GM12801 (cell line): Measurements from ENCODE around the gene SLC9A8.

Experiments used
- TF ChIP-seq, protein P1 (sequence below): IDR thresholded peaks from one replicate; pipeline ENCODE4 v1.5.1; 2011; ENCODE audit warnings: control low read depth; ENCODE audit not compliant: insufficient read length; ENCODE audit errors: extremely low read depth

Gene SLC9A8, protein sequence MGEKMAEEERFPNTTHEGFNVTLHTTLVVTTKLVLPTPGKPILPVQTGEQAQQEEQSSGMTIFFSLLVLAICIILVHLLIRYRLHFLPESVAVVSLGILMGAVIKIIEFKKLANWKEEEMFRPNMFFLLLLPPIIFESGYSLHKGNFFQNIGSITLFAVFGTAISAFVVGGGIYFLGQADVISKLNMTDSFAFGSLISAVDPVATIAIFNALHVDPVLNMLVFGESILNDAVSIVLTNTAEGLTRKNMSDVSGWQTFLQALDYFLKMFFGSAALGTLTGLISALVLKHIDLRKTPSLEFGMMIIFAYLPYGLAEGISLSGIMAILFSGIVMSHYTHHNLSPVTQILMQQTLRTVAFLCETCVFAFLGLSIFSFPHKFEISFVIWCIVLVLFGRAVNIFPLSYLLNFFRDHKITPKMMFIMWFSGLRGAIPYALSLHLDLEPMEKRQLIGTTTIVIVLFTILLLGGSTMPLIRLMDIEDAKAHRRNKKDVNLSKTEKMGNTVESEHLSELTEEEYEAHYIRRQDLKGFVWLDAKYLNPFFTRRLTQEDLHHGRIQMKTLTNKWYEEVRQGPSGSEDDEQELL

DNA sequence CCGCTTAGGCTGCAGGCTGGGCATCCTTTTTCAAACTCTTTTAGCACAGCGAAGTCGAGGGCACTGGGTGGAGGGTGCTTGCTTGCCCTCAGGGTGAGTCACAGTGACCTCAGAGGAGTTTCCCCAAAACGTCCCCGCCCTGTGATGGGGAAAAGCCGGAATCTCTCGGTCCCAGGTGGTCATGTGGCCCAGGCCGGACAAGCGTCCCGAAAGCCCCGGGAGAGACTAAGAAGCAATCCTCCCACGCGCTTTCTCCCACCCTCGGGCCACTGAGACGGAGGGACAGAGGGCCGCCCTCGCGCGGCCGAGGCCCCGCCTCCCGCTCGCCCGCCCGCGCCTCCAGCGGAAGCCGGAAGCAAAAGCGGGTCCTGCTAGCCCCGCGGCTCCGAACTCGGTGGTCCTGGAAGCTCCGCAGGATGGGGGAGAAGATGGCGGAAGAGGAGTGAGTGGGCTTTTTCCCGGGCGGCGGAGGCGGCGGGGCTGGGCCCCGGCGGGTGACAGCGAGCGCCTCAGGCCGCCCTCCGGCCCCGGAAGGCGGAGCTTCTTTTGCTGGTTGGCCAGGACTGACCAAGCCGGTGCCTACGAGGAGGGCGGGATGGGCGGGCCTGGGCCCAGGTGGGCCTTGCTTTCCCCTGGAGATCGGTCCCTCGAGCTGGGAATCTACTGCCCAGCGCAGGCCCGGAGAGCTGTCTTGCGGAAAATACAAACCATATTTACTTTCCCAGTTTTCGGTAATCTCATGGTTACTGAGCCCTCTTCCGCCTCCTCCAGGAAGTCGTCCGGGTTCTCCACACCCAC lies at the start of gene SLC9A8:
Gene SLC9A8 (plus strand): TSS at position 322 of the 798 bp plus-strand sequence. CDS start 95 bp downstream, at position 417.
- TF ChIP-seq, protein P1, sequence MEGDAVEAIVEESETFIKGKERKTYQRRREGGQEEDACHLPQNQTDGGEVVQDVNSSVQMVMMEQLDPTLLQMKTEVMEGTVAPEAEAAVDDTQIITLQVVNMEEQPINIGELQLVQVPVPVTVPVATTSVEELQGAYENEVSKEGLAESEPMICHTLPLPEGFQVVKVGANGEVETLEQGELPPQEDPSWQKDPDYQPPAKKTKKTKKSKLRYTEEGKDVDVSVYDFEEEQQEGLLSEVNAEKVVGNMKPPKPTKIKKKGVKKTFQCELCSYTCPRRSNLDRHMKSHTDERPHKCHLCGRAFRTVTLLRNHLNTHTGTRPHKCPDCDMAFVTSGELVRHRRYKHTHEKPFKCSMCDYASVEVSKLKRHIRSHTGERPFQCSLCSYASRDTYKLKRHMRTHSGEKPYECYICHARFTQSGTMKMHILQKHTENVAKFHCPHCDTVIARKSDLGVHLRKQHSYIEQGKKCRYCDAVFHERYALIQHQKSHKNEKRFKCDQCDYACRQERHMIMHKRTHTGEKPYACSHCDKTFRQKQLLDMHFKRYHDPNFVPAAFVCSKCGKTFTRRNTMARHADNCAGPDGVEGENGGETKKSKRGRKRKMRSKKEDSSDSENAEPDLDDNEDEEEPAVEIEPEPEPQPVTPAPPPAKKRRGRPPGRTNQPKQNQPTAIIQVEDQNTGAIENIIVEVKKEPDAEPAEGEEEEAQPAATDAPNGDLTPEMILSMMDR, result no peak

DNA sequence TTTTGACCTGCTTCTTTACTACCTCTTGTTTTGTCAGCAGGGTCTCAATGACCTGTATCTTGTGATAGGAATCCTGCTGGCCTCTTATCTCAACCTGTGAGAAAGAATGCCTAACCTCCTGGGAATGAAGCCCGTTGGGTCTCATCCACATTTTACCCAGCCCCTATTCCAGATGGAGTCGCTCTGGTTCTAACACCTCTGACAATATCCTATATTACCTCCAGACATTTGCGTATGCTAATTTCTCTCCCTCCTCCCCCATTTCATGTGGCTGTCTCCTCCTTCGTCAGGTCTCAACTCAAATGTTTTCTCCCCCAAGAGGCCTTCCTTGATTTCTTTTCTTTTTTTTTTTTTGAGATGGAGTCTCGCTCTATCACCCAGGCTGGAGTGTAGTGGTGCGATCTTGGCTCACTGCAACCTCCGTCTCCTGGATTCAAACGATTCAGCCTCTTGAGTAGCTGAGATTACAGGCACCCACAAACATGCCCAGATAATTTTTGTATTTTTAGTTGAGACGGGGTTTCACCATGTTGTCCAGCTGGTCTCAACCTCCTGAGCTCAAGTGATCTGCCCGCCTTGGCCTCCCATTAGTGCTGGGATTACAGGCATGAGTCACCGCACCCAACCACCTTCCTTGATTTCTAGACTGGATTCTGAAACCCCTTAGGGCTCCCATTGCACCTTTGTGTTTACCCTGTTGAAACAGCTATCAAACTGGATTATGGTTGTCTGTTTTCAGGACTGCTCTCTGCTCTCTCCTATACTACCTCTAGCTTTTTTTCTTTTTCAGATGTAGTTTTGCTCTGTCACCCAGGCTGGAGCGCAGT lies 49.5 kb upstream of the SLC9A8 start:
- TF ChIP-seq, protein P1, result no peak

DNA sequence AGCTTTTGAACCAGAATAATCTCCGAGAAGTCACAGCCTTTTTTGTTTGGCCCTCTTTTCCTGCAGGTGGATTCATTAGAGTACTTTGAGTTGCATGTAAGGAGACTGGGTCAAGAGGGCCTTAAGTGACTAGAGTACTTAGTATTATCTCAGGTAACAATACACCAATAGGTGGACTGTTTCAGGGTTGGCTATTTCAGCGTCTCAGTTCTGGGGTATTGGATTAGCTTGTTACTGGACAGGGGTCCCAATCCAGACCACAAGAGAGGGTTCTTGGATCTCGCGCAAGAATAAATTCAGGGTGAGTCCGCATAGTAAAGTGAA lies 47.3 kb upstream of the SLC9A8 start:
- TF ChIP-seq, protein P1, result no peak

DNA sequence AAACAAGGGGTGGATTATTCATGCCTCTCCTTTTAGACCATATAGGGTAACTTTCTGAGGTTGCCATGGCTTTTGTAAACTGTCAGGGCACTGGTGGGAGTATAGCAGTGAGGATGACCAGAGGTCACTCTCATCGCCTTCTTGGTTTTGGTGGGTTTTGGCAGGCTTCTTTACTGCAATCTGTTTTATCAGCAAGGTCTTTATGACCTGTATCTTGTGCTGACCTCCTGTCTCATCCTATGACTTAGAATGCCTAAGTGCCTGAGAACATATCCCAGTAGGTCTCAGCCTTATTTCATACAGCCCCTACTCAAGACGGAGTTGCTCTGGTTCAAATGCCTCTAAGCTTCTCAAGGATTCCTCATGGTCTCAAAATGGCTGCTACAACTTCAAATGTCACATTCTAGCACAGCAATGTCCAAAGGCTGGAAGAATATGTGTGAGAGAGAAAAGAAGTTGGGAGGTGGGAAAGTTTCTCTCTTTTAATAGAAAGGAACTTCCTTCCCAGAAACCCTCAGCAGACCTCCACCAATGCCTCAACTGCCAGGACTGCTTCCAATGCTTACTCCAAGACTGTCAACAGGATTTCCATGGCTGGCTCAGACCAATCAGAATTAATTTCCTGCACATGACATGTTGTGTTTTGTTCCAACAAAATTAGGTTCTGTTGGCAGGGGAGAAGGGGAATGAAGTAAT lies 46.6 kb upstream of the SLC9A8 start:
- TF ChIP-seq, protein P1, result no peak

DNA sequence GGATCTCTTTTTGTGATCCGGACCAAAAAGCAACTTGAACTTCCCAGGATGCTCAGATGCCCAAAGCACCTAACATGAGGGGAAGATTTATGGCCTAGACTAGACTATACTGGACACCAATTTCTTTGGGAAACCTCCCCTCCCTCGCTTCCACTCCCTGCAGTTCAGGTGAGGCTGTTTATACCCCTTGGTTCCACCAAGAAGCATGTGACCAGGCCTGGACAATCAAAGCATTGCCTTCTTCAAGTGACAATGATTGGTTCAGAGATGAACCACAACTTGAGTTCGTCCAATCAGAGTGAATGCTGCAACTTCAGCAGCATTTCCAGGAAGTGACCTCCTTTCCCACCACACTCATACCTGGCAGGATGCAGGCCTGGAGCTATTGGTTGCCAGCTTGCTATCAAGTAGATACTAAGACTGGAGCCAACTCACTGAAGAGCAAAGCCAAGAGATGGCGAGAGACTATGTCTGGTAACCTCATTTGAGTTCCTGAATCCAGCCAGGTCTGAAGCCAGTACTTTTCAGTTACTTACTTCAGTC lies 45.6 kb upstream of the SLC9A8 start:
- TF ChIP-seq, protein P1, result no peak

DNA sequence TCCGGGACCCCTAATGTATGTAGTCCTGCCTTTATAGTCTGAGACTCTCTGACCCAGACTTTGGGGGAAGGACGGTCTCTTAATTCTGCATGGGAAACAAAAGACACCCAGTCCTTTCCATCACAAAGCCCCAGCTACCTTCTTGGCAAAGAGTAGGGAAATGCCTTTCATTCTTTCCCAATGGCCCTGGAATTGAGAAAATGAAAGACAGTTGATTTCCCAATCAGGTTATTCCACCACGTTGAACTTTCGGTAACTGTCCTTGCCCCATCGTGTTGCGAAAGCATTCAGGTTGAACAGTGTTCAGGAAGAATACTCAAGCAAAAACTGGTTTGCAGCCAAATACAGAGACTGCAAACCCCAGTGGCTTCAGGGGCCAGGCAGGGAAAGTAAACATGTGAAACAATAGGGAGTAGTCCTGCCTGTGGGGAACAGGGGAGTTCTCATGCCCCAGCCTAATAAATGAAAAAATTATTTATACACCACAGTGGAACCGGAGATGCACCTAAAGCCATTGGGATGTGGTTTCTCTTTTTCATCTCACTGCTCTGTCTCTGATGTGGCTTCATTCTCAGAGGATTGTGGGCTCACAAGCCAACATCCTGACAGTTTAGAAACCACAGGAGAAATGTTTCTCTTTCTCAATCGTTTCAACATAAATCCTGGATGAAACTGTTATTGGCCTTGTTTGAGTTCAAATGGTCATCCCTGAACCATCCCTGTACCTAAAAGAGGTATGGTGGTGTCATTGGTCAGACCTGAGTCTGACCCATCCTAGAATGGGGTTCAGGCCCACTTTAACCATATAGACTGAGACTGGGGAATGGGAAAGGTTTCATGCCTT lies 44.2 kb upstream of the SLC9A8 start:
- TF ChIP-seq, protein P1, result no peak
